Hepatocyte (in vitro differentiated cells): Measurements from ENCODE around the gene PPDPF.

Experiments
- EZH2 ChIP-seq: fragments of 200-600 bp; sonication (generic); IDR thresholded peaks from 2 replicates; pipeline ENCODE4 v1.6.1; 2016; ENCODE audit warnings: antibody characterized with exemption, mild to moderate bottlenecking, borderline replicate concordance
- EZH2phosphoT487 ChIP-seq: fragments of 200-600 bp; sonication (generic); IDR thresholded peaks from one replicate; pipeline ENCODE4 v1.6.1; 2018; ENCODE audit warnings: antibody characterized with exemption, mild to moderate bottlenecking, low read depth, moderate library complexity; ENCODE audit not compliant: unreplicated experiment, severe bottlenecking
- TF ChIP-seq, protein P1 (sequence below): fragments of 200-600 bp; sonication (generic); IDR thresholded peaks from 2 replicates; pipeline ENCODE4 v1.5.1; 2016; ENCODE audit warnings: antibody characterized with exemption, mild to moderate bottlenecking; ENCODE audit not compliant: poor library complexity

- TF ChIP-seq, protein P1, sequence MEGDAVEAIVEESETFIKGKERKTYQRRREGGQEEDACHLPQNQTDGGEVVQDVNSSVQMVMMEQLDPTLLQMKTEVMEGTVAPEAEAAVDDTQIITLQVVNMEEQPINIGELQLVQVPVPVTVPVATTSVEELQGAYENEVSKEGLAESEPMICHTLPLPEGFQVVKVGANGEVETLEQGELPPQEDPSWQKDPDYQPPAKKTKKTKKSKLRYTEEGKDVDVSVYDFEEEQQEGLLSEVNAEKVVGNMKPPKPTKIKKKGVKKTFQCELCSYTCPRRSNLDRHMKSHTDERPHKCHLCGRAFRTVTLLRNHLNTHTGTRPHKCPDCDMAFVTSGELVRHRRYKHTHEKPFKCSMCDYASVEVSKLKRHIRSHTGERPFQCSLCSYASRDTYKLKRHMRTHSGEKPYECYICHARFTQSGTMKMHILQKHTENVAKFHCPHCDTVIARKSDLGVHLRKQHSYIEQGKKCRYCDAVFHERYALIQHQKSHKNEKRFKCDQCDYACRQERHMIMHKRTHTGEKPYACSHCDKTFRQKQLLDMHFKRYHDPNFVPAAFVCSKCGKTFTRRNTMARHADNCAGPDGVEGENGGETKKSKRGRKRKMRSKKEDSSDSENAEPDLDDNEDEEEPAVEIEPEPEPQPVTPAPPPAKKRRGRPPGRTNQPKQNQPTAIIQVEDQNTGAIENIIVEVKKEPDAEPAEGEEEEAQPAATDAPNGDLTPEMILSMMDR = no peak
- TF ChIP-seq EZH2 (no peak), EZH2phosphoT487 (no peak)
Measured at GRCh38 chr20:63484236-63484635, 36.3 kb upstream of the PPDPF start.
